Posterior cingulate gyrus (tissue), 11 donors: ENCODE measurements around the gene AVEN.

Experiments used
- DNase-seq, 10 donors: peaks; one replicate each; pipeline versions ENCODE4 v3.0.0 to v3.0.0-alpha.2; 2020 to 2021; ENCODE audit warnings: mixed read lengths in 3 of 10
- intact Hi-C: fragments of 100-400 bp; cut with DNase I; formaldehyde crosslinking; loops from one replicate; pipeline ENCODE4 v1.15.1; 2023

The AVEN gene

GRCh38 chr15:33860754-33861153, 178.2 kb downstream of the AVEN start:
- intact Hi-C loops = no loop called here
- DNase-seq = no peak

GRCh38 chr15:33859992-33860545, 178.9 kb downstream of the AVEN start:
- intact Hi-C loops = no loop called here
- no peak for DNase-seq

DNA sequence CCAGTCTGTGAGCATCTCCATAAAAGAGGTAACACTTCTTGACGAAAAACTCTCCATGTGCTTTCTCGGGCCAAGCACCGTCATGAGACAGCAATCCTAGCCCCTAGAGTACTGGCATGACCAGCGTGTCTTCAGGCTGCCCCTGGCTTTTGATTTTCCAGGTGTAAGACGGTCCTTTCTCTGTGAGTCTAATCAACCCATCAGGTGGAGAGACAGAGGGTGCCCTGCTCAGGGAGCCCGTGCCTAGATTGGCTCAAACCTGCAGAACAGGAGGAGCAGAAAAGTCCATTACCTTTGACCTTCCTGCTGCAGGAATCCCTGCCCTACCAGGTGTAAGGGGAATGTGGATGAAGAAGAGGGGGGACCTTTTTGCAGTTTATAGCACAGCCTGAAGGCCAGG, 180.2 kb downstream of the AVEN start:
- intact Hi-C loops = no loop called here

DNA sequence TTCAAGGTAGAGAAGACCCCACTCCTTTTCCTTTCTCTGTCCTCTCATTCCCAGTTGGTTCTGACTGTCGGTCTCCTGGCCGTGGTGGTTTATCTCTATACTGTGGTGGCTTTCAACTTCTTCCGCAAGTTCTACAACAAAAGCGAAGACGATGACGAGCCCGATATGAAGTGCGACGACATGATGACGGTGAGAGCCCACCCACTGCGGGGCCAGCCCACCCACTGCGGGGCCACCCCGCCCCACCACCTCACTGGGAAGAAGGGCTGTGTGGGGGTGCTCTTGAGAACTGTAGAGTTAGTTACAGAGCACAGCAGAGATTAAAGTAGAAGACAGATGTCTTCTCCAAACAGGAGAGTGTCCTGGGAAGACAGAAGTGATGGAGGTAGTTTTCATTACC, 181.3 kb downstream of the AVEN start:
- no peak for DNase-seq
- intact Hi-C loops = no loop called here

More for the DNA sequence above, 180.2 kb downstream of the AVEN start:
- DNase-seq = no peak

- intact Hi-C loops = no loop called here
- DNase-seq = no peak
Observed at GRCh38 chr15:33852570-33852969, 186.4 kb downstream of the AVEN start.

- no peak for DNase-seq
- intact Hi-C loops = no loop called here
Observed at GRCh38 chr15:33852094-33852493, 186.9 kb downstream of the AVEN start.

DNA sequence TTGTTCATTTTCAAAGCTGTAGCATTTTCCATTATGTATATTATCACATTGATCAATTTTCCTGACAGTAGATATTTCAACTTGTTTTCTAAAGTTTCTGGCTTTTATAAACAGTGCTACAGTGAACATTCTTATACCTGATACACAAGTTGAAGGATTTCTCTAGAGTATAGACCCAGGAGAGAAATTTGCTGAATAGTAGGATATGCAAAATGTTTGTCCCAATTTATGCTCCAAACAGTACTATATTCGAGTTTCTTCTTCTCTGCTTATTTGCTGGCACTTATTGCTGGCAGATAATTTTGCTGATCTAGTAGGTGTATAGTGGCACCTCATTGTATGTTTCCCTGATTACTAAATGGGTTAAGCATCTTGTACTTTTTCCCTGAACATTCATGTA, 187.9 kb downstream of the AVEN start:
- no peak for DNase-seq
- intact Hi-C loops = no loop called here

- intact Hi-C loops = no loop called here
- no peak for DNase-seq
Observed at GRCh38 chr15:33848011-33848410, 191.0 kb downstream of the AVEN start.

- intact Hi-C loops = no loop called here
- no peak for DNase-seq
Observed at GRCh38 chr15:33846862-33847261, 192.1 kb downstream of the AVEN start.

- intact Hi-C loops = no loop called here
Observed at GRCh38 chr15:33846142-33846541, 192.9 kb downstream of the AVEN start.

DNA sequence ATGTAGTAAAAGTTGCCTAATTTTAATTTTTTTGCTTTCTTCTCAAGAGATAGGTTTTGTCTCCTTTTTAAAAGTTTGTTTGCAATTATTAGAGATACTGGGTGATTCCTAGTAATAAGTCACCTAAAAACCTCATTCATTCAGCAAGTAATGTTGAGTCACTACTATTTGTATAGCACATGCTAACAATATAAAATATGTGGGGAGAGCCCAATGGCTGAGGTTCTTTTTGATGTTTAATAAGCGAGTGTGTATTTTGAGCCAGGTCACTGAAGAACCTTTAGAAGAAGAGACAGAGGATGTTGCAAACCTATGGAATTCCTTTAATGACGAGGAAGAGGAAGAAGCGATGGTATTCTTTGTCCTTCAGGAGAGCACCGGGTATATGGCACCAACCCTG, 194.4 kb downstream of the AVEN start:
- no peak for DNase-seq
- intact Hi-C loops = no loop called here

More at GRCh38 chr15:33846142-33846541, 192.9 kb downstream of the AVEN start:
- DNase-seq = no peak

DNA sequence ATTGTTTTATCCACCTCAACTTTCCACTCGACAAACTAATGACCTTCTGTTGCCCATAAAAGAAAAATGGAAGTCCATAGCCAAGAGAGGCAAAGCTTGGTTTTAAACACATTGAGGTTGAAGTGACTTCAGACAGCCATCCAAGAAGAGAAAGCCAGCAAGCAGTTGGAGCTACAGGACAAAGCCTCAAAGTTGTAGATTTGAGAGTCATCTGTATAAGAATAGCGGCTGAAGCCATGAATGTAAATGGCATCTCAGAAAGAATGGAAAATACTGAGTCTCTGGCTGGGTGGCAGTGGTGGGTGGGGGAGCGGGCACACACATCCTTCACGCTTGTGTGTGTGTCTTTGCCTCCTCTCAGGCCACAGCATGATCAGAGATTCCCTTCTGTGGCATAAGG, 194.8 kb downstream of the AVEN start:
- no peak for DNase-seq

GRCh38 chr15:33840615-33841014, 198.4 kb downstream of the AVEN start:
- no peak for DNase-seq
- intact Hi-C loops = no loop called here

More for the DNA sequence above, 194.8 kb downstream of the AVEN start:
- intact Hi-C loops = no loop called here

- DNase-seq = no peak
Observed at GRCh38 chr15:33839540-33839939, 199.5 kb downstream of the AVEN start.

GRCh38 chr15:33837294-33837693, 201.7 kb downstream of the AVEN start:
- intact Hi-C loops = no loop called here

More at GRCh38 chr15:33839540-33839939, 199.5 kb downstream of the AVEN start:
- intact Hi-C loops = no loop called here

DNA sequence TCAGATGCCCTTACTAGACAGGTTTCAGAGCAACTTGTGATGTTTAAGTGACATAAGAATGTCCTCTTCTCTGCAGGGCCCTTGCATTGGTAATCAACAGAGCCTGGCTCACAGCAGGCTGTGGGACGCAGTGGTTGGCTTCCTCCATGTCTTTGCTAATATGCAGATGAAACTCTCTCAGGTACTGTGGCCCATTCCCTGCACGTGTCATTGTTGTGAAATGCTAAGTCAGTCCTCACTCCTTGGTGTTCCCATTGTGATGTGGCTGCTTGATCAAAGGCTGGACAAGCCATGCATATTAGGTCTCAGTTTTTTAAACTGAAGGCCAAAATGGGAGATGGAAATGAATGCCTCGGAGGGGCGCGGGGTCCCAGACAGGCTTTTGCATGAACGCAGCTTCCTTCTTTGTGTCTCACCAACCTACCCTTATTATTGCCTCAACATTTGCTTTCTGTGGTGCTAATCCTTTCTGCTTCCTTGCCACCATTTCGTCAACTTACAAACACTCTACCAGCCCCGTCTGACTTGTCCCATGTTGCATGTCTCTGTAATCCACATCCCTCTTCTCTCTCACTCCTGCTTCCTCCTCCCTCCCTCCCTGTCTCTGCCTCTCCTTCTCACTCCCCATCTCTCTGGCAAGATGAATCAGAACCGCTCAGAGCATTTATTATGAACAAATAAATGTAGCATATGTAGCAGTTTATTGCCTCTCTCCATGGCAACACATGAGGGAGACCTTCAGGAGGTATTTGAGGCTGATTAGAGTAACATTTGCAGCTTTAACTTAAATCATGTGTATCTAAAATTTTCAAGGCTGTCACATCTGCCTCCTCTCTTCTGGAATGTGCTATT, 203.9 kb downstream of the AVEN start:
- intact Hi-C loops = no loop called here
- DNase-seq = peak in 1 of 10 donors; percentile 47

More at GRCh38 chr15:33837294-33837693, 201.7 kb downstream of the AVEN start:
- no peak for DNase-seq

- intact Hi-C loops = no loop called here
- DNase-seq = no peak
Observed at GRCh38 chr15:33831646-33832045, 207.4 kb downstream of the AVEN start.

DNA sequence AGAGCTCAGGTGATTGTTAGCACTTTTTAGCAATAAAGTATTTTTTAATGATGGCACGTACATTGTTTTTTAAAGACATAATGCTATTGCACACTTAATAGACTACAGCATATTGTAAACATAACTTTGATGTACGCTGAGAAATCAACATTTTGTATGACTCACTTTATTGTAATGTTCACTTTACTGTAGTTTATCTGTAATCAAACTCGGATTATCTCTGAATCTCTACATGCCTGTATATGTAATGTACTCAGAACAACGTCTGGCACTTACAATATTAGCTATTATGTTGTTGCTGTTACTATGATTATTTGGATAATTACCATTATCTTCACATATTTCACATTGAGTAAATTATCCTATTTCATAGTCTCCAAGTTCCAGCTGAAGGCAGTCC, 208.7 kb downstream of the AVEN start:
- intact Hi-C loops = no loop called here
- DNase-seq = no peak

GRCh38 chr15:33826201-33826600, 212.8 kb downstream of the AVEN start:
- intact Hi-C loops = no loop called here
- no peak for DNase-seq

GRCh38 chr15:33825453-33825852, 213.6 kb downstream of the AVEN start:
- DNase-seq = peak in 1 of 10 donors; percentile 47
- intact Hi-C loops = no loop called here

GRCh38 chr15:33823119-33823518, 215.9 kb downstream of the AVEN start:
- intact Hi-C loops = no loop called here

GRCh38 chr15:33822479-33822878, 216.5 kb downstream of the AVEN start:
- no peak for DNase-seq
- intact Hi-C loops = no loop called here

More at GRCh38 chr15:33823119-33823518, 215.9 kb downstream of the AVEN start:
- no peak for DNase-seq
